ENCODE data around the gene CANT1. TPM values are rescaled to one million over a fixed set of nuclear protein-coding genes. Genes with fewer than 3 reads are reported as not detected.

Gene CANT1
- total RNA-seq, 1 donor from 2014 or later, result 55.8 TPM

GRCh38 chr17:79047291-79047920 lies 37.8 kb upstream of the CANT1 start:
- Mint-ChIP-seq H3K4me1 (ENCODE audit: low read depth) (no peaks in the 10 kb centered on the region), H3K9me3 (no peaks in the 10 kb centered on the region), H3K36me3 (ENCODE audit: low read depth) (no peaks in the 10 kb centered on the region), H3K27ac (no peak overlapping the region), H3K27me3 (ENCODE audit: low read depth) (peaks cover 8% of the 10 kb centered on the region), H3K4me3 (ENCODE audit: low read depth) (no peak overlapping the region)
- DNase-seq (ENCODE audit: low spot score), result no peak
- intact Hi-C loops (cut with micrococcal nuclease), result no loop called here

- Mint-ChIP-seq H3K27me3 (ENCODE audit: low read depth) (peaks cover 5% of the 10 kb centered on the region), H3K4me3 (ENCODE audit: low read depth) (no peak overlapping the region), H3K9me3 (no peaks in the 10 kb centered on the region), H3K27ac (no peak overlapping the region), H3K36me3 (ENCODE audit: low read depth) (no peaks in the 10 kb centered on the region), H3K4me1 (ENCODE audit: low read depth) (no peaks in the 10 kb centered on the region)
- no peak for DNase-seq (ENCODE audit: low spot score)
- intact Hi-C loops (cut with micrococcal nuclease), result no loop called here
These were observed 37.3 kb upstream of the CANT1 start for GRCh38 chr17:79046916-79047280.

GRCh38 chr17:79046197-79046915 lies 36.8 kb upstream of the CANT1 start:
- Mint-ChIP-seq H3K36me3 (ENCODE audit: low read depth) (no peaks in the 10 kb centered on the region), H3K27me3 (ENCODE audit: low read depth) (peaks cover 5% of the 10 kb centered on the region), H3K9me3 (no peaks in the 10 kb centered on the region), H3K27ac (no peak overlapping the region), H3K4me3 (ENCODE audit: low read depth) (no peak overlapping the region), H3K4me1 (ENCODE audit: low read depth) (no peaks in the 10 kb centered on the region)
- DNase-seq (ENCODE audit: low spot score), result no peak
- intact Hi-C loops (cut with micrococcal nuclease), result no loop called here

DNA sequence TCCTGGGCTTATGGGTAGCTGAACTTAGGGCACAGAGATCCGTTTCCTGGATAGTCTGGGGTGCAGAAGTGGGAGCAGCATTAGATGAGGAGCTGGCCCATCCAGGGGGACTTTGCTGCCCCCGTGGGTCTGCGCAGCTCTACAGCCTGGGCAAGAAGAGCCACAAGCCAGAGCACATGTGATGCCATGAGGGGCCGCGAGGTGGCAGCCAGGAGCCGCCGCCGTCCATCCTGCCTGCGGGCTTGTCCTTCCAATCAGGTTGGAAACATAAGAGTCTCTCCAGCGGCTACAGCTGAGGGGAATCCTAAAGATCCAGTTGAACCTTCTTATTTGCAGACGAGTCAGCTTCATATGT lies 36.3 kb upstream of the CANT1 start:
- Mint-ChIP-seq H3K4me1 (ENCODE audit: low read depth) (no peaks in the 10 kb centered on the region), H3K27me3 (ENCODE audit: low read depth) (peaks cover 5% of the 10 kb centered on the region), H3K27ac (no peak overlapping the region), H3K36me3 (ENCODE audit: low read depth) (no peaks in the 10 kb centered on the region), H3K9me3 (no peaks in the 10 kb centered on the region), H3K4me3 (ENCODE audit: low read depth) (no peak overlapping the region)
- DNase-seq (ENCODE audit: low spot score), result peak; percentile 49
- intact Hi-C loops (cut with micrococcal nuclease), result no loop called here

DNA sequence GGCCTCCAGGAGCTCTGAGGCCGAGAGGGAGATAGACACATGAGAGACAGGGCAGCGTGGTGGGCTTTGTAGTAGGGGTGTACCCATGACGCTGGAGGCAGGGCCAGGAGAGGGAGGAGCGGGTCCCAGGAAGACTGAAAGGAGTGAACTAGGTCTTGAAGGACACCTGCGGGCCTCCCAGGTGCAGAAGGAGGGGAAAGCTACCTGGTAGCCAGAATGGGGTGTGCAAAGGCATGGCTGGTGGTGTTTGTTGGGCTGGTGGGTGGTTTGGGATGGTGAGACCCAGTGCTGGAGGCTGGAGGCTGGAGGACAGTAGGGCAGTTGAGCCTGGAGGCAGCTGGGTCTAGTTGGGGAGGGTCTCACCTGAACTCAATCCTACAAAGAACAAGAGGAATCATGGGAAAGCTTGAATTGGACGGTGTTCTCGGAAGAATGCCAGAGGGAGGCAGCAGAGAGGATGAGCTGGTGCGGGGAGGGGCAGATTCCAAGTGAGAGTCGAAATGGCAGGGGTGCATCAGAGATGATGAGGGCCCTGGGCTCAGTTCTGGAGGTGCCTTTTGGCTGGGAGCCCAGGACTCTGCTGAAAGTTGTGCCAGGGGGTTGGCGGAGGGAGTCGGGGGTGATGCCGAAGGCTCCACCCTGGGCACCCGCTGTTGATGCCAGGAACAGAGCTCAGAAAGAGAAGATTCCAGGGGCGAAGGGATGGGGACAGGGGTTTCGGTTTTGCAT lies 35.6 kb upstream of the CANT1 start:
- intact Hi-C loops (cut with micrococcal nuclease), result no loop called here
- H3K4me3 Mint-ChIP-seq (ENCODE audit: low read depth), result no peak overlapping the region
- peaks cover 5% of the 10 kb centered on the region for H3K27me3 Mint-ChIP-seq (ENCODE audit: low read depth)

GRCh38 chr17:79044462-79044861 lies 34.9 kb upstream of the CANT1 start:
- intact Hi-C loops (cut with micrococcal nuclease), result no loop called here
- H3K4me3 Mint-ChIP-seq (ENCODE audit: low read depth), result no peak overlapping the region
- no peak for DNase-seq (ENCODE audit: low spot score)

More for the DNA sequence above, 35.6 kb upstream of the CANT1 start:
- DNase-seq (ENCODE audit: low spot score), result no peak
- no peak overlapping the region for H3K27ac Mint-ChIP-seq
- no peaks in the 10 kb centered on the region for H3K4me1 Mint-ChIP-seq (ENCODE audit: low read depth)
- no peaks in the 10 kb centered on the region for H3K9me3 Mint-ChIP-seq
- no peaks in the 10 kb centered on the region for H3K36me3 Mint-ChIP-seq (ENCODE audit: low read depth)

GRCh38 chr17:79043931-79044320 lies 34.4 kb upstream of the CANT1 start:
- Mint-ChIP-seq H3K4me1 (ENCODE audit: low read depth) (no peaks in the 10 kb centered on the region), H3K36me3 (ENCODE audit: low read depth) (no peaks in the 10 kb centered on the region), H3K4me3 (ENCODE audit: low read depth) (no peak overlapping the region), H3K27me3 (ENCODE audit: low read depth) (peaks cover 5% of the 10 kb centered on the region), H3K27ac (no peak overlapping the region), H3K9me3 (no peaks in the 10 kb centered on the region)
- intact Hi-C loops (cut with micrococcal nuclease), result no loop called here
- no peak for DNase-seq (ENCODE audit: low spot score)

More at GRCh38 chr17:79044462-79044861, 34.9 kb upstream of the CANT1 start:
- Mint-ChIP-seq H3K4me1 (ENCODE audit: low read depth) (no peaks in the 10 kb centered on the region), H3K36me3 (ENCODE audit: low read depth) (no peaks in the 10 kb centered on the region), H3K27ac (no peak overlapping the region), H3K9me3 (no peaks in the 10 kb centered on the region), H3K27me3 (ENCODE audit: low read depth) (peaks cover 5% of the 10 kb centered on the region)

DNA sequence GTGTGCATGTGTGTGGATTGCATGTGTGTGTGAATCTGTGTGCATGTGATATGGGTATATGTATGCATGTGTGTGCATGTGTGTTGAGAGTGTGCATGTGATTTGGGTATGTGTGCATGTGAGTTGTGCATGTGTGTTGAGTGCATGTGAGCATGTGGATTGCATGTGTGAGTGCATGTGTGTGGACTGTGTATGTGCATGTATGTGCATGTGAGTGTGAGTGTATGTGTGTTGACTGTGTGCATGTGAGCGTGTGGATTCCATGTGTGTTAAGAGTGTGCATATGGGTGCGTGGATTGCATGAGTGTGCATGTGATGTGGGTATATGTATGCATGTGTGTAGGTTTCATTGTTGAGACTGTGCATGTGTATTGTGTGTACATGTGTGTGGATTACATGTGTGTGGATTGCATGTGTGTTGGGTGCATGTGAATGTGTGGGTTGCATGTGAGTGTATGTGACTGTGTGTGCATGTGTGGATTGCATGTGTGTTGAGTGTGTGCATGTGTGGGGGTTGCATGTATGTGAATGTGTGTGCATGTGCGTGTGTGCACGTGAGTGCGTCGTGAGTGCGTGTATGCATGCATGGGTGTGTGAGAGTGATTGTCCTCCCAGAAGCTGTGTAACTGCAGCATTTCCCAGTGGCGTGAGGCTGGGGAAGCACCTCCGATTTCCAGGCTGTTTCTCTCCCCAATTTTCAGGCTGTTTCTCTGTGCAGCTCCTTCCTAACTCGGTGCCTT lies 33.8 kb upstream of the CANT1 start:
- intact Hi-C loops (cut with micrococcal nuclease), result no loop called here
- DNase-seq (ENCODE audit: low spot score), result no peak
- Mint-ChIP-seq H3K9me3 (no peaks in the 10 kb centered on the region), H3K27me3 (ENCODE audit: low read depth) (peaks cover 5% of the 10 kb centered on the region), H3K4me1 (ENCODE audit: low read depth) (no peaks in the 10 kb centered on the region), H3K36me3 (ENCODE audit: low read depth) (no peaks in the 10 kb centered on the region), H3K27ac (no peak overlapping the region), H3K4me3 (ENCODE audit: low read depth) (no peak overlapping the region)

- no peaks in the 10 kb centered on the region for H3K4me1 Mint-ChIP-seq (ENCODE audit: low read depth)
- peak; percentile 22 for DNase-seq (ENCODE audit: low spot score)
- no peak overlapping the region for H3K27ac Mint-ChIP-seq
- peaks cover 5% of the 10 kb centered on the region for H3K27me3 Mint-ChIP-seq (ENCODE audit: low read depth)
- no peaks in the 10 kb centered on the region for H3K36me3 Mint-ChIP-seq (ENCODE audit: low read depth)
- intact Hi-C loops (cut with micrococcal nuclease), result no loop called here
- no peak overlapping the region for H3K4me3 Mint-ChIP-seq (ENCODE audit: low read depth)
- H3K9me3 Mint-ChIP-seq, result no peaks in the 10 kb centered on the region
These were observed 33.0 kb upstream of the CANT1 start for GRCh38 chr17:79042421-79043190.

DNA sequence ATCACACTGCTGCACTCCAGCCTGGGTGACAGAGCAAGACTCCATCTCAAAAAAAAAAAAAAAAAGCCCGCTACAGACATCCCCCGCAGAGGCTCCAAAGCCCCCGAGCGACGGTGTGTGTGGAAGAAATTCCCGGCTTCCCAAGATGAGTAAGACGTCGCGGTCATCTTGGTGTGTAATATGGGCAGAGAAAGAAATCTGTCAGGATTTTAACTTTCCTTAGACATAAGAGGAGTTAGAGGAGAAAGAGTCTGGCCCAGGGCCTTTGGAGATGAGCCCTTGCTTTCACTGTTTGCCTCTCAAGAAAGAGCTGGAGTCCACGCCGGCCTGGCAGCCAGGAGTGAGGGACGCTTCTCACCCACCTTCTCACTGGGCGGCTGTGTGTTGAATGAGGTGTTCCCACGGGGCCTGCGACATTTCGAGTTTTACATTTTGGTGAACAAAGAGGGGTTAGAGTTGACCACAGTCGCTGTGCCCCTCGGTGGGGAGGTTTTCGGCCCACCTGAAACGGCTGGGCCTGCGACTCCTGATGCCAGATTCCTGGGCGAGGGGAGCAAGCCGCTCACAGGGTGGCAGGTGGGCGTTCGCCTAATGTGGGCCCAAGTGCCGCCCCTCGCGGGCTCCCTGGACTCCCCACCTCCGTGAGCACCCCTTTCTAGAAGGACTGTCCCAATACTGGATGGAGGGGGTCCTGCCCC lies 32.3 kb upstream of the CANT1 start:
- no peaks in the 10 kb centered on the region for H3K4me1 Mint-ChIP-seq (ENCODE audit: low read depth)
- H3K27me3 Mint-ChIP-seq (ENCODE audit: low read depth), result peaks cover 5% of the 10 kb centered on the region
- no peak overlapping the region for H3K4me3 Mint-ChIP-seq (ENCODE audit: low read depth)
- no peak for DNase-seq (ENCODE audit: low spot score)
- H3K9me3 Mint-ChIP-seq, result no peaks in the 10 kb centered on the region
- no peaks in the 10 kb centered on the region for H3K36me3 Mint-ChIP-seq (ENCODE audit: low read depth)
- no peak overlapping the region for H3K27ac Mint-ChIP-seq
- intact Hi-C loops (cut with micrococcal nuclease), result no loop called here

DNA sequence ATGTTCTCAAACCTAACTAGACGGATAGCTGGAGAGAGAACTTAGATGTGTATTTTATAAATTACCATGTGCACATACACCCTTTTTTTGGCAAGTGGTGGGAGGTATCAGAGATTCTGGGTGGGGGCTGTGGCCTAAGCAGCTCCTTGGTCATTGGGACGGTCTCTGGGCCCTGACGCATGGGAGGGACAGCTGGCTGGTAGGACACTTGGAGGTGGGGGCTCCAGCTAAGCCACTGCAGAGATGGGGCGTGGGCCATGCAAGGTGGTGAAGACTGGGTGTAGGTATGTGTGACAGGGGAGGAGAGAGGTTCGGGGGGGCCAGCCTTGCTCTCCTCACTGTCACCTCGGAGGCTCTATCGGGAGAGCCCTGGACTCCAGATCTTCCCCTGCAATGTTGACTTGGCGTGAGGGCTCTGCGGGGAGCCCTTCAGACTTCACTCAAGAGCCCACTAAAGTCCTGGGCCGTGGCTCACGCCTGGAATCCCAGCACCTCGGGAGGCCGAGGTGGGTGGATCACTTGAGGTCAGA lies 31.5 kb upstream of the CANT1 start:
- intact Hi-C loops (cut with micrococcal nuclease), result no loop called here
- no peaks in the 10 kb centered on the region for H3K36me3 Mint-ChIP-seq (ENCODE audit: low read depth)
- H3K27me3 Mint-ChIP-seq (ENCODE audit: low read depth), result peaks cover 5% of the 10 kb centered on the region
- H3K9me3 Mint-ChIP-seq, result no peaks in the 10 kb centered on the region
- H3K4me3 Mint-ChIP-seq (ENCODE audit: low read depth), result no peak overlapping the region
- H3K27ac Mint-ChIP-seq, result no peak overlapping the region
- DNase-seq (ENCODE audit: low spot score), result no peak
- H3K4me1 Mint-ChIP-seq (ENCODE audit: low read depth), result no peaks in the 10 kb centered on the region

DNA sequence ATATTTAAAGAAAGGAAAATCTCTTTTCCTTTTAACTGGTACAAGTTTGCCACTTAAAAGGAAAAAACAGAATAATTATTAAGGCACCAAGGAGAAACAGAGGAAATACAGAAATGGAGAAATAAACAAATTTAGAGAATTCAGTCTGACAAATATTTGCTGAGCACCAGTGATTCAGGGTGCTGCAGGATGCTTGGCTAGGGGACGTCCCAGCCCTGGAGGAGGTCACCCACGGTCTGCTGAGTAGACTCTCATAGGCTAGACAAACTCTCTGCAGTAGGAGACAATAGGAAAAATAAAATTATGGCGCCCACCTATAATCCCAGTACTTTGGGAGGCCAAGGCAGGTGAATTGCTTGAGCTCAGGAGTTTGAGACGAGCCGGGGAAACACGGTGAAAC lies 30.3 kb upstream of the CANT1 start:
- Mint-ChIP-seq H3K27ac (no peak overlapping the region), H3K27me3 (ENCODE audit: low read depth) (no peaks in the 10 kb centered on the region), H3K4me1 (ENCODE audit: low read depth) (no peaks in the 10 kb centered on the region), H3K36me3 (ENCODE audit: low read depth) (no peaks in the 10 kb centered on the region), H3K4me3 (ENCODE audit: low read depth) (no peak overlapping the region), H3K9me3 (no peaks in the 10 kb centered on the region)
- intact Hi-C loops (cut with micrococcal nuclease), result no loop called here
- no peak for DNase-seq (ENCODE audit: low spot score)
